HCT116 (cell line): ENCODE measurements around the gene RCOR1.

ENCODE experiments used
- CTCF ChIP-seq, 3 experiments: fragments of 200-600 bp in 1 of 3; sonication (generic) in 1 of 3; IDR thresholded peaks in 2 of 3; conservative IDR thresholded peaks in 1 of 3; 2 replicates each; pipeline ENCODE4 v1.5.1; 2012 to 2017; ENCODE audit warnings: low read depth in 2 of 3, low read length in 2 of 3, antibody characterized with exemption in 1 of 3, borderline replicate concordance in 1 of 3, control low read depth in 1 of 3, mild to moderate bottlenecking in 1 of 3, mixed read lengths in 1 of 3, mixed run types in 1 of 3, moderate library complexity in 1 of 3; ENCODE audit not compliant: insufficient read depth in 1 of 3
- EZH2 ChIP-seq: fragments of 200-600 bp; sonication (generic); IDR thresholded peaks from 2 replicates; pipeline ENCODE4 v1.6.1; 2017; ENCODE audit warnings: antibody characterized with exemption, mixed run types
- POLR2A ChIP-seq: IDR thresholded peaks from 2 replicates; pipeline ENCODE4 v1.7.0; 2011; ENCODE audit warnings: borderline replicate concordance; ENCODE audit not compliant: insufficient read depth, insufficient read length; ENCODE audit errors: extremely low read depth
- POLR2AphosphoS5 ChIP-seq: IDR thresholded peaks from 2 replicates; pipeline ENCODE4 v1.6.1; 2011; ENCODE audit warnings: mild to moderate bottlenecking, low read depth, low read length, moderate library complexity
- REST ChIP-seq: IDR thresholded peaks from 2 replicates; pipeline ENCODE4 v1.6.1; 2012; ENCODE audit warnings: low read depth
- SIN3A ChIP-seq: IDR thresholded peaks from 2 replicates; pipeline ENCODE4 v1.6.1; 2012; ENCODE audit warnings: low read depth
- SP1 ChIP-seq: IDR thresholded peaks from 2 replicates; pipeline ENCODE4 v1.6.1; 2012; ENCODE audit warnings: low read depth
- TCF7L2 ChIP-seq: IDR thresholded peaks from 2 replicates; pipeline ENCODE4 v1.7.0; 2011; ENCODE audit warnings: borderline replicate concordance, inconsistent platforms; ENCODE audit not compliant: insufficient read depth, insufficient read length; ENCODE audit errors: extremely low read depth
- YY1 ChIP-seq: IDR thresholded peaks from 2 replicates; pipeline ENCODE4 v1.6.1; 2011; ENCODE audit warnings: low read length, low read depth, moderate library complexity, mild to moderate bottlenecking; ENCODE audit not compliant: insufficient replicate concordance; ENCODE audit errors: extremely low read depth
- ZFX ChIP-seq: fragments of 450-650 bp; IDR thresholded peaks from 2 replicates; pipeline ENCODE4 v1.6.1; 2017
- ZNF274 ChIP-seq: fragments of 200-500 bp; sonication (Bioruptor generic); IDR thresholded peaks from 2 replicates; pipeline ENCODE4 v1.6.1; 2014; ENCODE audit warnings: mild to moderate bottlenecking, low read depth, low read length, inconsistent platforms

- TF ChIP-seq TCF7L2 (no peak), YY1 (no peak), CTCF (IDR thresholded peaks at IDR 0.05 in 2 of 3, conservative IDR thresholded peaks at IDR 0.05 in 1 of 3; ENCODE audit: borderline replicate concordance in 1 of 3, insufficient read depth in 1 of 3, low read depth in 2 of 3, low read length in 2 of 3) (no peak), SIN3A (no peak), POLR2AphosphoS5 (no peak), EZH2 (no peak), POLR2A (no peak), REST (no peak), ZNF274 (no peak), SP1 (no peak), ZFX (no peak)
Measured at GRCh38 chr14:102665621-102666020, 73.2 kb downstream of the RCOR1 start.
